ENCODE measurements around the gene TCP11.

The TCP11 gene

GRCh38 chr6:35093118-35093445, 48.1 kb downstream of the TCP11 start:
- no peak for DNase-seq (ENCODE audit: low read depth in 2 of 2)

- DNase-seq (ENCODE audit: low read depth in 2 of 2), result no peak
Observed at GRCh38 chr6:35092362-35093117, 48.6 kb downstream of the TCP11 start.

GRCh38 chr6:35091346-35092083, 49.6 kb downstream of the TCP11 start:
- no peak for DNase-seq (ENCODE audit: low read depth in 2 of 2)

- no peak for DNase-seq (ENCODE audit: low read depth in 2 of 2)
Observed at GRCh38 chr6:35090734-35091133, 50.4 kb downstream of the TCP11 start.

- no peak for DNase-seq (ENCODE audit: low read depth in 2 of 2)
Observed at GRCh38 chr6:35089935-35090505, 51.1 kb downstream of the TCP11 start.

GRCh38 chr6:35089216-35089934, 51.8 kb downstream of the TCP11 start:
- DNase-seq (ENCODE audit: low read depth in 2 of 2), result no peak

- DNase-seq (ENCODE audit: low read depth in 2 of 2), result no peak
Observed at GRCh38 chr6:35088281-35089215, 52.6 kb downstream of the TCP11 start.

GRCh38 chr6:35087361-35088280, 53.5 kb downstream of the TCP11 start:
- no peak for DNase-seq (ENCODE audit: low read depth in 2 of 2)

- no peak for DNase-seq (ENCODE audit: low read depth in 2 of 2)
Observed at GRCh38 chr6:35086636-35087360, 54.3 kb downstream of the TCP11 start.

GRCh38 chr6:35086282-35086632, 54.9 kb downstream of the TCP11 start:
- DNase-seq (ENCODE audit: low read depth in 2 of 2), result no peak

- no peak for DNase-seq (ENCODE audit: low read depth in 2 of 2)
Observed at GRCh38 chr6:35085359-35086281, 55.5 kb downstream of the TCP11 start.

GRCh38 chr6:35084511-35085203, 56.5 kb downstream of the TCP11 start:
- DNase-seq (ENCODE audit: low read depth in 2 of 2), result no peak

- no peak for DNase-seq (ENCODE audit: low read depth in 2 of 2)
Observed at GRCh38 chr6:35084041-35084491, 57.1 kb downstream of the TCP11 start.

- no peak for DNase-seq (ENCODE audit: low read depth in 2 of 2)
Observed at GRCh38 chr6:35083507-35083906, 57.6 kb downstream of the TCP11 start.

GRCh38 chr6:35082733-35083403, 58.3 kb downstream of the TCP11 start:
- no peak for DNase-seq (ENCODE audit: low read depth in 2 of 2)

- DNase-seq (ENCODE audit: low read depth in 2 of 2), result no peak
Observed at GRCh38 chr6:35082046-35082732, 59.0 kb downstream of the TCP11 start.

GRCh38 chr6:35081426-35081851, 59.7 kb downstream of the TCP11 start:
- no peak for DNase-seq (ENCODE audit: low read depth in 2 of 2)

All from stimulated activated CD4-positive, alpha-beta T cell treated with anti-CD3 and anti-CD28 coated beads, Interleukin-1b, Interleukin-23, amount 100 ng/mL, for 1 hour (primary cell).